Measurements from ENCODE around the gene OR10AG1. TPM values are rescaled to one million over a fixed set of nuclear protein-coding genes. Genes with fewer than 3 reads are reported as not detected.

Gene OR10AG1
- total and polyA plus RNA-seq, 8 donors, result not detected

GRCh38 chr11:55936300-55936699, 33.4 kb downstream of the OR10AG1 start, which contains the start of gene OR5I1:
Gene OR5I1 (minus strand): TSS chr11:55936400. CDS start chr11:55936400, 0 bp downstream.
- no peaks in the 10 kb centered on the region for H3K36me3 ChIP-seq
- H3K4me3 ChIP-seq, result no peak within 1 kb of the TSS
- ATAC-seq (no peak), DNase-seq (no peak)
- intact Hi-C loops (cut with DNase I), result no loop called here
- H3K27me3 ChIP-seq, result no peaks in the 10 kb centered on the region
- H3K4me1 ChIP-seq, result no peaks in the 10 kb centered on the region
- TF ChIP-seq, protein P1, sequence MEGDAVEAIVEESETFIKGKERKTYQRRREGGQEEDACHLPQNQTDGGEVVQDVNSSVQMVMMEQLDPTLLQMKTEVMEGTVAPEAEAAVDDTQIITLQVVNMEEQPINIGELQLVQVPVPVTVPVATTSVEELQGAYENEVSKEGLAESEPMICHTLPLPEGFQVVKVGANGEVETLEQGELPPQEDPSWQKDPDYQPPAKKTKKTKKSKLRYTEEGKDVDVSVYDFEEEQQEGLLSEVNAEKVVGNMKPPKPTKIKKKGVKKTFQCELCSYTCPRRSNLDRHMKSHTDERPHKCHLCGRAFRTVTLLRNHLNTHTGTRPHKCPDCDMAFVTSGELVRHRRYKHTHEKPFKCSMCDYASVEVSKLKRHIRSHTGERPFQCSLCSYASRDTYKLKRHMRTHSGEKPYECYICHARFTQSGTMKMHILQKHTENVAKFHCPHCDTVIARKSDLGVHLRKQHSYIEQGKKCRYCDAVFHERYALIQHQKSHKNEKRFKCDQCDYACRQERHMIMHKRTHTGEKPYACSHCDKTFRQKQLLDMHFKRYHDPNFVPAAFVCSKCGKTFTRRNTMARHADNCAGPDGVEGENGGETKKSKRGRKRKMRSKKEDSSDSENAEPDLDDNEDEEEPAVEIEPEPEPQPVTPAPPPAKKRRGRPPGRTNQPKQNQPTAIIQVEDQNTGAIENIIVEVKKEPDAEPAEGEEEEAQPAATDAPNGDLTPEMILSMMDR (IDR thresholded peaks at IDR 0.05), result no peak
- H3K27ac ChIP-seq, result no peak within 1 kb of the TSS
- no peaks in the 10 kb centered on the region for H3K9me3 ChIP-seq

- TF ChIP-seq, protein P1 (IDR thresholded peaks at IDR 0.05), result no peak
- Histone ChIP-seq H3K27me3 (no peaks in the 10 kb centered on the region), H3K9me3 (peaks cover 0 to 4% of the 10 kb centered on the region in 2 donors), H3K27ac (no peak overlapping the region), H3K36me3 (no peaks in the 10 kb centered on the region), H3K4me1 (no peaks in the 10 kb centered on the region), H3K4me3 (no peak overlapping the region)
- no peak for ATAC-seq
- intact Hi-C loops (cut with DNase I), result no loop called here
- DNase-seq, result peak in 1 of 4 donors; percentile 43
These were observed 49.2 kb downstream of the OR10AG1 start for GRCh38 chr11:55920537-55920936.

Other genes starting within 250 kb of the OR10AG1 start
- not detected for gene OR5D13, start 196.5 kb downstream of the OR10AG1 start, total RNA-seq
- not detected for gene OR5D13, start 196.5 kb downstream of the OR10AG1 start, polyA plus RNA-seq (ENCODE audit: insufficient read length in 6 of 6)
- not detected for gene OR5D14, start 174.4 kb downstream of the OR10AG1 start, total RNA-seq
- not detected for gene OR5D14, start 174.4 kb downstream of the OR10AG1 start, polyA plus RNA-seq (ENCODE audit: insufficient read length in 6 of 6)
- not detected for gene OR5L1, start 158.6 kb downstream of the OR10AG1 start, total RNA-seq
- gene OR5L1, start 158.6 kb downstream of the OR10AG1 start, polyA plus RNA-seq (ENCODE audit: insufficient read length in 6 of 6), result not detected
- gene OR5D18, start 150.3 kb downstream of the OR10AG1 start, total RNA-seq, result not detected
- gene OR5D18, start 150.3 kb downstream of the OR10AG1 start, polyA plus RNA-seq (ENCODE audit: insufficient read length in 6 of 6), result not detected
- not detected for gene OR5L2, start 142.7 kb downstream of the OR10AG1 start, total RNA-seq
- gene OR5L2, start 142.7 kb downstream of the OR10AG1 start, polyA plus RNA-seq (ENCODE audit: insufficient read length in 6 of 6), result not detected
- gene OR5D16, start 131.2 kb downstream of the OR10AG1 start, total RNA-seq, result not detected
- not detected for gene OR5D16, start 131.2 kb downstream of the OR10AG1 start, polyA plus RNA-seq (ENCODE audit: insufficient read length in 6 of 6)
- gene TRIM51, start 86.6 kb downstream of the OR10AG1 start, total RNA-seq, result not detected
- gene TRIM51, start 86.6 kb downstream of the OR10AG1 start, polyA plus RNA-seq (ENCODE audit: insufficient read length in 6 of 6), result not detected
- gene OR5W2, start 55.4 kb downstream of the OR10AG1 start, total RNA-seq, result not detected
- gene OR5W2, start 55.4 kb downstream of the OR10AG1 start, polyA plus RNA-seq (ENCODE audit: insufficient read length in 6 of 6), result not detected
- gene OR5I1, start 33.5 kb downstream of the OR10AG1 start, total RNA-seq, result not detected
- gene OR5I1, start 33.5 kb downstream of the OR10AG1 start, polyA plus RNA-seq (ENCODE audit: insufficient read length in 6 of 6), result not detected
- gene OR5F1, start 24.7 kb upstream of the OR10AG1 start, total RNA-seq, result not detected
- gene OR5F1, start 24.7 kb upstream of the OR10AG1 start, polyA plus RNA-seq (ENCODE audit: insufficient read length in 6 of 6), result not detected
- not detected for gene OR5AS1, start 57.7 kb upstream of the OR10AG1 start, total RNA-seq
- gene OR5AS1, start 57.7 kb upstream of the OR10AG1 start, polyA plus RNA-seq (ENCODE audit: insufficient read length in 6 of 6), result under 1 TPM; 0.04 to 0.14 (median 0.07) TPM
- not detected for gene OR8I2, start 123.4 kb upstream of the OR10AG1 start, total RNA-seq
- gene OR8I2, start 123.4 kb upstream of the OR10AG1 start, polyA plus RNA-seq (ENCODE audit: insufficient read length in 6 of 6), result not detected
- gene OR8H2, start 133.7 kb upstream of the OR10AG1 start, total RNA-seq, result not detected
- under 1 TPM in 3 of 6 donors, not detected in 3; 0.04 to 0.07 (median 0.06) TPM for gene OR8H2, start 133.7 kb upstream of the OR10AG1 start, polyA plus RNA-seq (ENCODE audit: insufficient read length in 6 of 6)
- gene OR8H3, start 152.4 kb upstream of the OR10AG1 start, total RNA-seq, result not detected
- gene OR8H3, start 152.4 kb upstream of the OR10AG1 start, polyA plus RNA-seq (ENCODE audit: insufficient read length in 6 of 6), result not detected
- gene OR8J3, start 170.3 kb upstream of the OR10AG1 start, total RNA-seq, result not detected
- gene OR8J3, start 170.3 kb upstream of the OR10AG1 start, polyA plus RNA-seq (ENCODE audit: insufficient read length in 6 of 6), result not detected
- gene OR8K5, start 190.4 kb upstream of the OR10AG1 start, total RNA-seq, result not detected
- not detected for gene OR8K5, start 190.4 kb upstream of the OR10AG1 start, polyA plus RNA-seq (ENCODE audit: insufficient read length in 6 of 6)
- not detected for gene OR5J2, start 206.7 kb upstream of the OR10AG1 start, total RNA-seq
- not detected for gene OR5J2, start 206.7 kb upstream of the OR10AG1 start, polyA plus RNA-seq (ENCODE audit: insufficient read length in 6 of 6)